Loucy (cell line): ENCODE measurements around the gene ADAM8.

Source experiments
- EZH2phosphoT487 ChIP-seq: fragments of 200-600 bp; IDR thresholded peaks from 2 replicates; pipeline ENCODE4 v1.6.1; 2018; ENCODE audit warnings: antibody characterized with exemption, mild to moderate bottlenecking, moderate library complexity, borderline replicate concordance
- TF ChIP-seq, protein P1 (sequence below): fragments of 200-600 bp; sonication (generic); conservative IDR thresholded peaks from 2 replicates; pipeline ENCODE4 v1.5.1; 2014; ENCODE audit warnings: mild to moderate bottlenecking, antibody characterized with exemption, low read length

GRCh38 chr10:133267829-133268228 lies 8.8 kb downstream of the ADAM8 start:
- TF ChIP-seq, protein P1, sequence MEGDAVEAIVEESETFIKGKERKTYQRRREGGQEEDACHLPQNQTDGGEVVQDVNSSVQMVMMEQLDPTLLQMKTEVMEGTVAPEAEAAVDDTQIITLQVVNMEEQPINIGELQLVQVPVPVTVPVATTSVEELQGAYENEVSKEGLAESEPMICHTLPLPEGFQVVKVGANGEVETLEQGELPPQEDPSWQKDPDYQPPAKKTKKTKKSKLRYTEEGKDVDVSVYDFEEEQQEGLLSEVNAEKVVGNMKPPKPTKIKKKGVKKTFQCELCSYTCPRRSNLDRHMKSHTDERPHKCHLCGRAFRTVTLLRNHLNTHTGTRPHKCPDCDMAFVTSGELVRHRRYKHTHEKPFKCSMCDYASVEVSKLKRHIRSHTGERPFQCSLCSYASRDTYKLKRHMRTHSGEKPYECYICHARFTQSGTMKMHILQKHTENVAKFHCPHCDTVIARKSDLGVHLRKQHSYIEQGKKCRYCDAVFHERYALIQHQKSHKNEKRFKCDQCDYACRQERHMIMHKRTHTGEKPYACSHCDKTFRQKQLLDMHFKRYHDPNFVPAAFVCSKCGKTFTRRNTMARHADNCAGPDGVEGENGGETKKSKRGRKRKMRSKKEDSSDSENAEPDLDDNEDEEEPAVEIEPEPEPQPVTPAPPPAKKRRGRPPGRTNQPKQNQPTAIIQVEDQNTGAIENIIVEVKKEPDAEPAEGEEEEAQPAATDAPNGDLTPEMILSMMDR, result no peak
- TF ChIP-seq EZH2phosphoT487, result no peak
